Measurements from ENCODE around the gene UBE2O.

DNA sequence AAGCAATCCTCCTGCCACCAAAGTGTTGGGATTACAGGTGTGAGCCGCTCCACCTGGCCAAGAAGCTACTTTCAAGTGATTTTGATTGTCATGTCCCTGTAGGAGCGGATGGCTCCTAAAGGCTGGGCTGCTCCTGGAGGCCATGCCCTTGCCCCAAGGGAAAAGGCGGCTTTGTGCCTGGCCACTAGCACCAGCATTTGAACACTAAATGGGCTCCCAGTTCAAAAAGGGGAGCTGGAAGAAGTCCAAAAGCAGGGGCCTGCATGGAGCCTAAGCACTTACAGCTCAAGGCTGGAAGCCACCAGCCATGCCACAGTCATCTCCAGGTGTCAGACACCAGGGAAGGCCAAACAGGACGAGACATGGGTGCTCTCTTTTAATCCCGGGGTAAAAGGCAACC is 41.7 kb downstream of the UBE2O start:
- TF ChIP-seq CTCF (IDR thresholded peaks at IDR 0.05; ENCODE audit: insufficient read depth, low read length) (no peak), SPI1 (IDR thresholded peaks at IDR 0.05; ENCODE audit: borderline replicate concordance, low read depth) (no peak), POLR2AphosphoS5 (IDR thresholded peaks at IDR 0.05; ENCODE audit: low read depth) (no peak)
- TF ChIP-seq, protein P1, sequence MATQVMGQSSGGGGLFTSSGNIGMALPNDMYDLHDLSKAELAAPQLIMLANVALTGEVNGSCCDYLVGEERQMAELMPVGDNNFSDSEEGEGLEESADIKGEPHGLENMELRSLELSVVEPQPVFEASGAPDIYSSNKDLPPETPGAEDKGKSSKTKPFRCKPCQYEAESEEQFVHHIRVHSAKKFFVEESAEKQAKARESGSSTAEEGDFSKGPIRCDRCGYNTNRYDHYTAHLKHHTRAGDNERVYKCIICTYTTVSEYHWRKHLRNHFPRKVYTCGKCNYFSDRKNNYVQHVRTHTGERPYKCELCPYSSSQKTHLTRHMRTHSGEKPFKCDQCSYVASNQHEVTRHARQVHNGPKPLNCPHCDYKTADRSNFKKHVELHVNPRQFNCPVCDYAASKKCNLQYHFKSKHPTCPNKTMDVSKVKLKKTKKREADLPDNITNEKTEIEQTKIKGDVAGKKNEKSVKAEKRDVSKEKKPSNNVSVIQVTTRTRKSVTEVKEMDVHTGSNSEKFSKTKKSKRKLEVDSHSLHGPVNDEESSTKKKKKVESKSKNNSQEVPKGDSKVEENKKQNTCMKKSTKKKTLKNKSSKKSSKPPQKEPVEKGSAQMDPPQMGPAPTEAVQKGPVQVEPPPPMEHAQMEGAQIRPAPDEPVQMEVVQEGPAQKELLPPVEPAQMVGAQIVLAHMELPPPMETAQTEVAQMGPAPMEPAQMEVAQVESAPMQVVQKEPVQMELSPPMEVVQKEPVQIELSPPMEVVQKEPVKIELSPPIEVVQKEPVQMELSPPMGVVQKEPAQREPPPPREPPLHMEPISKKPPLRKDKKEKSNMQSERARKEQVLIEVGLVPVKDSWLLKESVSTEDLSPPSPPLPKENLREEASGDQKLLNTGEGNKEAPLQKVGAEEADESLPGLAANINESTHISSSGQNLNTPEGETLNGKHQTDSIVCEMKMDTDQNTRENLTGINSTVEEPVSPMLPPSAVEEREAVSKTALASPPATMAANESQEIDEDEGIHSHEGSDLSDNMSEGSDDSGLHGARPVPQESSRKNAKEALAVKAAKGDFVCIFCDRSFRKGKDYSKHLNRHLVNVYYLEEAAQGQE (IDR thresholded peaks at IDR 0.05; ENCODE audit: insufficient replicate concordance, low read depth), result no peak

Data from HL-60 (cell line).